HCT116 (cell line): Measurements from ENCODE around the gene NMRAL1. TPM values are rescaled to one million over a fixed set of nuclear protein-coding genes. Genes with fewer than 3 reads are reported as not detected.

ENCODE experiments used
- ATAC-seq: fragments of 200-7000 bp; cut with Tn5 transposase; 2 replicates; pipeline ENCODE4 v1.9.1; 2020; ENCODE audit warnings: mild to moderate bottlenecking, moderate library complexity
- BruUV-seq: library from RNA; stranded (reverse); fragments of 400-500 nt; replicated peaks from 2 replicates; lab custom pipeline; 2021; lab: Mats Ljungman, UMichigan
- CTCF ChIA-PET: fragments of 300-600 bp; sonication (Branson Sonifier 250); formaldehyde crosslinking; loops from one replicate; lab custom pipeline; 2021; ENCODE audit warnings: antibody characterized with exemption; lab: Charles Lee
- POLR2A ChIA-PET: fragments of 300-600, 350-600 bp; sonication (Branson Sonifier 250); formaldehyde crosslinking; loops from one replicate; lab custom pipeline; 2021; ENCODE audit warnings: antibody characterized with exemption; lab: Charles Lee
- RAD21 ChIA-PET, 2 experiments: fragments of 300-600 bp; sonication (Branson Sonifier 250); formaldehyde crosslinking; loops; one replicate each; lab custom pipeline; 2023; ENCODE audit warnings: low total read pairs in 2 of 2; ENCODE audit not compliant: uncharacterized antibody in 2 of 2, unreplicated experiment in 2 of 2, low non-redundant PET in 1 of 2; lab: Charles Lee
- DNase-seq: peaks from one replicate; pipeline ENCODE4 v3.0.0-alpha.2; 2010; ENCODE audit warnings: low read depth, low spot score
- H2AFZ ChIP-seq: fragments of 200-600 bp; shearing (Covaris generic), sonication (generic); 2 replicates; pipeline ENCODE4 v1.6.1; 2017; ENCODE audit warnings: low read depth, mixed run types, mixed read lengths, antibody characterized with exemption, low read length; ENCODE audit not compliant: poor library complexity, severe bottlenecking
- H3K27ac ChIP-seq: 2 replicates; pipeline ENCODE4 v1.5.1; 2012; ENCODE audit warnings: low read depth, low read length
- H3K27me3 ChIP-seq: fragments of 200-600 bp; sonication (generic); 2 replicates; pipeline ENCODE4 v1.6.1; 2016; ENCODE audit warnings: mixed run types, low read length, mixed read lengths; ENCODE audit not compliant: insufficient read depth
- H3K36me3 ChIP-seq, 2 experiments: fragments of 200-500 bp in 1 of 2; fragments of 200-600 bp in 1 of 2; sonication (Bioruptor generic) in 1 of 2; sonication (generic) in 1 of 2; 2 replicates each; pipeline versions ENCODE4 v1.5.1 to v1.6.1; 2014 to 2016; ENCODE audit warnings: low read length in 2 of 2, inconsistent platforms in 1 of 2, mixed read lengths in 1 of 2, mixed run types in 1 of 2; ENCODE audit not compliant: insufficient read depth in 2 of 2, control insufficient read depth in 1 of 2
- H3K4me1 ChIP-seq, 2 experiments: fragments of 200-600 bp in 1 of 2; sonication (generic) in 1 of 2; 2 replicates each; pipeline versions ENCODE4 v1.5.1 to v1.6.1; 2012 to 2017; ENCODE audit warnings: low read length in 2 of 2, inconsistent platforms in 1 of 2, mild to moderate bottlenecking in 1 of 2, mixed read lengths in 1 of 2, mixed run types in 1 of 2, moderate library complexity in 1 of 2; ENCODE audit not compliant: insufficient read depth in 2 of 2, control insufficient read depth in 1 of 2
- H3K4me2 ChIP-seq: fragments of 200-600 bp; sonication (generic); 2 replicates; pipeline ENCODE4 v1.6.1; 2017; ENCODE audit warnings: mixed run types, low read length, mixed read lengths
- H3K4me3 ChIP-seq, 2 experiments: fragments of 200-600 bp in 1 of 2; sonication (generic) in 1 of 2; replicated peaks in 1 of 2; 2 replicates each; pipeline ENCODE4 v1.5.1; 2011 to 2016; ENCODE audit warnings: low read length in 2 of 2, control low read depth in 1 of 2, low read depth in 1 of 2, mild to moderate bottlenecking in 1 of 2, mixed read lengths in 1 of 2, mixed run types in 1 of 2
- H3K79me2 ChIP-seq: fragments of 200-600 bp; sonication (generic); 2 replicates; pipeline ENCODE4 v1.6.1; 2017; ENCODE audit warnings: mild to moderate bottlenecking, mixed run types, low read length, moderate library complexity, mixed read lengths; ENCODE audit not compliant: insufficient read depth
- H3K9ac ChIP-seq: fragments of 200-600 bp; sonication (generic); 2 replicates; pipeline ENCODE4 v1.6.1; 2016; ENCODE audit warnings: low read length, mixed read lengths
- H3K9me2 ChIP-seq: fragments of 200-600 bp; sonication (generic), shearing (Covaris generic); 2 replicates; pipeline ENCODE4 v1.6.1; 2017; ENCODE audit warnings: mixed run types, mild to moderate bottlenecking, moderate library complexity; ENCODE audit not compliant: insufficient read depth
- H3K9me3 ChIP-seq, 2 experiments: fragments of 200-500 bp in 1 of 2; fragments of 200-600 bp in 1 of 2; sonication (Bioruptor generic) in 1 of 2; sonication (generic) in 1 of 2; 2 replicates each; pipeline ENCODE4 v1.6.1; 2014 to 2017; ENCODE audit warnings: low read length in 2 of 2, mixed read lengths in 2 of 2, inconsistent platforms in 1 of 2, low read depth in 1 of 2, mild to moderate bottlenecking in 1 of 2, mixed run types in 1 of 2, moderate library complexity in 1 of 2; ENCODE audit not compliant: control insufficient read depth in 1 of 2, insufficient read depth in 1 of 2
- H4K20me1 ChIP-seq: fragments of 200-600 bp; sonication (generic), shearing (Covaris generic); 2 replicates; pipeline ENCODE4 v1.6.1; 2017; ENCODE audit warnings: mixed run types, mild to moderate bottlenecking, moderate library complexity; ENCODE audit not compliant: insufficient read depth
- ATF3 ChIP-seq: IDR thresholded peaks from 2 replicates; pipeline ENCODE4 v1.6.1; 2012
- CBX3 ChIP-seq: IDR thresholded peaks from 2 replicates; pipeline ENCODE4 v1.6.1; 2012; ENCODE audit warnings: low read depth
- ELF1 ChIP-seq: IDR thresholded peaks from 2 replicates; pipeline ENCODE4 v1.6.1; 2012; ENCODE audit warnings: low read depth, borderline replicate concordance
- MAX ChIP-seq: IDR thresholded peaks from 2 replicates; pipeline ENCODE4 v1.6.1; 2012
- POLR2AphosphoS5 ChIP-seq: IDR thresholded peaks from 2 replicates; pipeline ENCODE4 v1.6.1; 2011; ENCODE audit warnings: mild to moderate bottlenecking, low read depth, low read length, moderate library complexity
- REST ChIP-seq: IDR thresholded peaks from 2 replicates; pipeline ENCODE4 v1.6.1; 2012; ENCODE audit warnings: low read depth
- SP1 ChIP-seq: IDR thresholded peaks from 2 replicates; pipeline ENCODE4 v1.6.1; 2012; ENCODE audit warnings: low read depth
- TCF7L2 ChIP-seq: IDR thresholded peaks from 2 replicates; pipeline ENCODE4 v1.7.0; 2011; ENCODE audit warnings: borderline replicate concordance, inconsistent platforms; ENCODE audit not compliant: insufficient read depth, insufficient read length; ENCODE audit errors: extremely low read depth
- ZBTB33 ChIP-seq: IDR thresholded peaks from 2 replicates; pipeline ENCODE4 v1.6.1; 2011; ENCODE audit warnings: mild to moderate bottlenecking, low read length, moderate library complexity; ENCODE audit not compliant: insufficient replicate concordance; ENCODE audit errors: extremely low read depth
- ZFX ChIP-seq: fragments of 450-650 bp; IDR thresholded peaks from 2 replicates; pipeline ENCODE4 v1.6.1; 2017
- intact Hi-C: fragments of 100-400 bp; cut with micrococcal nuclease; formaldehyde crosslinking; loops from 2 replicates; pipeline ENCODE4 v1.10.0; 2022
- total RNA-seq: library from RNA; stranded (reverse); gene quantifications from one replicate; pipeline ENCODE4 v1.2.1, GENCODE V29; 2021; ENCODE audit not compliant: unreplicated experiment

NMRAL1 gene
- total RNA-seq, 1 experiment from 2014 or later = 76.7 TPM

- Histone ChIP-seq H3K79me2 (peaks cover 77% of the 10 kb centered on the region), H4K20me1 (no peaks in the 10 kb centered on the region; the same call in 1 of the 2 replicates), H3K4me3 (no peak overlapping the region), H3K9me3 (no peaks in the 10 kb centered on the region), H3K9ac (no peak overlapping the region), H3K9me2 (no peaks in the 10 kb centered on the region), H3K36me3 (peaks cover 0 to under 1% of the 10 kb centered on the region in 2 experiments; a peak in 3 of 4 replicates), H2AFZ (no peak overlapping the region), H3K4me1 (peaks cover 55 to 70% of the 10 kb centered on the region in 2 experiments), H3K27me3 (no peaks in the 10 kb centered on the region), H3K4me2 (no peak overlapping the region), H3K27ac (no peak overlapping the region)
- intact Hi-C loops = no loop called here
- no TSS peak for BruUV-seq
- RAD21 ChIA-PET = no interaction called here
- ATAC-seq (no peak), DNase-seq (no peak)
- POLR2A ChIA-PET = interaction anchor here (1.1 kb wide), 1 partner anchor 16 kb away, joined by 3 read pairs; the partner anchor contains the start of gene HMOX2
- TF ChIP-seq CBX3 (no peak), ZFX (no peak), TCF7L2 (no peak), ELF1 (no peak), ZBTB33 (no peak), SP1 (no peak), ATF3 (no peak), POLR2AphosphoS5 (no peak), MAX (no peak), REST (no peak)
- CTCF ChIA-PET = no interaction called here
Measured at GRCh38 chr16:4491898-4492297, 17.5 kb upstream of the NMRAL1 start.
